Calu3 (cell line): Measurements from ENCODE around the gene SF3A2. TPM values are rescaled to one million over a fixed set of nuclear protein-coding genes. Genes with fewer than 3 reads are reported as not detected.

Source experiments
- BruUV-seq: library from RNA; stranded (reverse); fragments of 400-500 nt; replicated peaks from 2 replicates; lab custom pipeline; 2021; lab: Mats Ljungman, UMichigan
- CTCF ChIA-PET: fragments of 300-600 bp; sonication (Branson Sonifier 250); formaldehyde crosslinking; loops from one replicate; lab custom pipeline; 2022; ENCODE audit warnings: antibody characterized with exemption; lab: Charles Lee
- DNase-seq: peaks from one replicate; pipeline ENCODE4 v3.0.0; 2022
- H3K27ac Mint-ChIP-seq: one replicate; pipeline ENCODE4 v1.8.0; 2022; ENCODE audit warnings: mixed read lengths; ENCODE audit not compliant: unreplicated experiment
- H3K27me3 Mint-ChIP-seq: one replicate; pipeline ENCODE4 v1.8.0; 2022; ENCODE audit warnings: mixed read lengths; ENCODE audit not compliant: unreplicated experiment
- H3K36me3 Mint-ChIP-seq: one replicate; pipeline ENCODE4 v1.8.0; 2022; ENCODE audit warnings: mild to moderate bottlenecking, moderate library complexity, mixed read lengths; ENCODE audit not compliant: insufficient read depth, unreplicated experiment
- H3K4me1 Mint-ChIP-seq: one replicate; pipeline ENCODE4 v1.8.0; 2022; ENCODE audit warnings: mild to moderate bottlenecking, low read depth, mixed read lengths; ENCODE audit not compliant: unreplicated experiment
- H3K4me3 Mint-ChIP-seq: one replicate; pipeline ENCODE4 v1.8.0; 2022; ENCODE audit warnings: mild to moderate bottlenecking, low read depth, moderate library complexity, mixed read lengths; ENCODE audit not compliant: unreplicated experiment
- H3K9me3 Mint-ChIP-seq: one replicate; pipeline ENCODE4 v1.8.0; 2022; ENCODE audit warnings: low read depth, mixed read lengths; ENCODE audit not compliant: unreplicated experiment
- CTCF ChIP-seq: fragments of 200-600 bp; IDR thresholded peaks from one replicate; pipeline ENCODE4 v1.8.0; 2022; ENCODE audit warnings: antibody characterized with exemption; ENCODE audit not compliant: unreplicated experiment
- intact Hi-C: fragments of 100-400 bp; cut with micrococcal nuclease; formaldehyde crosslinking; loops from one replicate; pipeline ENCODE4 v1.10.0; 2022; ENCODE audit not compliant: unreplicated experiment
- total RNA-seq: library from RNA; stranded (reverse); gene quantifications from 2 replicates; pipeline ENCODE4 v1.2.3, GENCODE V29; 2022

SF3A2 gene
- total RNA-seq, 1 experiment from 2014 or later, result 83.6 TPM

- peak overlapping the region; percentile 95 for H3K4me3 Mint-ChIP-seq
- DNase-seq, result no peak
- H3K27me3 Mint-ChIP-seq, result no peaks in the 10 kb centered on the region
- H3K4me1 Mint-ChIP-seq, result peaks cover 25% of the 10 kb centered on the region
- H3K27ac Mint-ChIP-seq, result peak overlapping the region; percentile 79
- intact Hi-C loops, result loop anchor here (5.0 kb wide), 2 partner anchors 33 to 113 kb away; partner anchors contain the start of genes PLEKHJ1 and SF3A2
- CTCF ChIA-PET, result no interaction called here
- H3K9me3 Mint-ChIP-seq, result no peaks in the 10 kb centered on the region
- TF ChIP-seq CTCF, result no peak
- no TSS peak for BruUV-seq
- H3K36me3 Mint-ChIP-seq, result peaks cover 78% of the 10 kb centered on the region
Observed at GRCh38 chr19:2270157-2270422, 33.5 kb downstream of the SF3A2 start.

GRCh38 chr19:2270423-2271233 is 34.0 kb downstream of the SF3A2 start:
- BruUV-seq, result no TSS peak
- Mint-ChIP-seq H3K4me1 (peaks cover 25% of the 10 kb centered on the region), H3K4me3 (peak overlapping the region; percentile 95), H3K36me3 (peaks cover 82% of the 10 kb centered on the region), H3K27me3 (no peaks in the 10 kb centered on the region), H3K9me3 (no peaks in the 10 kb centered on the region), H3K27ac (no peak overlapping the region)
- TF ChIP-seq CTCF, result no peak
- CTCF ChIA-PET, result interaction anchor here (0.6 kb wide), 2 partner anchors 115 to 330 kb away, joined by 5 to 7 read pairs; no protein-coding TSS in a partner anchor
- peak; percentile 60 for DNase-seq
- intact Hi-C loops, result loop anchor here (5.0 kb wide), 2 partner anchors 33 to 113 kb away; partner anchors contain the start of genes PLEKHJ1 and SF3A2

GRCh38 chr19:2271234-2272103 is 34.8 kb downstream of the SF3A2 start:
- BruUV-seq, result no TSS peak
- no peak for TF ChIP-seq CTCF
- CTCF ChIA-PET, result interaction anchor here (0.6 kb wide), 3 partner anchors 33 to 329 kb away, joined by 4 to 7 read pairs (median 5); no protein-coding TSS in a partner anchor
- H3K4me3 Mint-ChIP-seq, result peak overlapping the region; percentile 95
- intact Hi-C loops, result loop anchor here (5.0 kb wide), 2 partner anchors 34 to 114 kb away; partner anchors contain the start of genes PLEKHJ1 and SF3A2
- peak overlapping the region; percentile 70 for H3K27ac Mint-ChIP-seq
- H3K36me3 Mint-ChIP-seq, result peaks cover 79% of the 10 kb centered on the region
- no peaks in the 10 kb centered on the region for H3K27me3 Mint-ChIP-seq
- H3K9me3 Mint-ChIP-seq, result no peaks in the 10 kb centered on the region
- DNase-seq, result no peak
- peaks cover 23% of the 10 kb centered on the region for H3K4me1 Mint-ChIP-seq

- H3K36me3 Mint-ChIP-seq, result peaks cover 82% of the 10 kb centered on the region
- CTCF ChIA-PET, result no interaction called here
Observed at GRCh38 chr19:2273356-2274184, 36.9 kb downstream of the SF3A2 start.

More at GRCh38 chr19:2273356-2274184, 36.9 kb downstream of the SF3A2 start:
- Mint-ChIP-seq H3K4me3 (peak overlapping the region; percentile 95), H3K27ac (peak overlapping the region; percentile 94), H3K27me3 (no peaks in the 10 kb centered on the region), H3K9me3 (no peaks in the 10 kb centered on the region), H3K4me1 (peaks cover 17% of the 10 kb centered on the region)
- no TSS peak for BruUV-seq
- intact Hi-C loops, result loop anchor here (5.0 kb wide), 2 partner anchors 36 to 116 kb away; partner anchors contain the start of genes PLEKHJ1 and SF3A2
- peak; percentile 83 for DNase-seq
- TF ChIP-seq CTCF, result peak; percentile 76
